HepG2 (cell line): ENCODE results near the gene POLN. TPM values are rescaled to one million over a fixed set of nuclear protein-coding genes. Genes with fewer than 3 reads are reported as not detected.

ENCODE experiments used
- ATAC-seq: fragments of 200-7000 bp; cut with Tn5 transposase; 3 replicates; pipeline ENCODE4 v1.9.1; 2020; ENCODE audit warnings: mild to moderate bottlenecking, moderate library complexity
- BruUV-seq: library from RNA; stranded (reverse); fragments of 400-500 nt; replicated peaks from 2 replicates; lab custom pipeline; 2021; lab: Mats Ljungman, UMichigan
- CTCF ChIA-PET: fragments of 300-600 bp; formaldehyde crosslinking; extraction: SDS; loops from one replicate; lab custom pipeline; 2021; ENCODE audit warnings: low total read pairs, inconsistent platforms, low intra/inter-chr PET ratio; lab: Yijun Ruan, JAX
- POLR2A ChIA-PET: fragments of 350-600 bp; sonication (Branson Sonifier 250); formaldehyde crosslinking; loops from one replicate; lab custom pipeline; 2020; ENCODE audit warnings: antibody characterized with exemption, inconsistent platforms; lab: Yijun Ruan, JAX
- DNase-seq: peaks from one replicate; pipeline ENCODE4 v3.0.0-alpha.2; 2015; ENCODE audit warnings: low spot score
- FAIRE-seq: peaks from 3 replicates; lab custom pipeline; 2011; peaks lifted over from hg19 to GRCh38; lab: Jason Lieb, UNC
- H2AFZ ChIP-seq: one replicate; pipeline ENCODE4 v1.6.1; 2011; ENCODE audit warnings: low read length, inconsistent platforms
- H3K27ac ChIP-seq: fragments of 300-600 bp; 3 replicates; pipeline ENCODE4 v1.8.0; 2011; ENCODE audit warnings: mixed run types, mild to moderate bottlenecking, mixed read lengths, low read length, inconsistent platforms; ENCODE audit not compliant: insufficient read depth; ENCODE audit errors: extremely low read length
- H3K27me3 ChIP-seq, 2 experiments: fragments of 200-600 bp in 1 of 2; 2 replicates in 1 of 2; 3 replicates in 1 of 2; pipeline versions ENCODE4 v1.6.0 to v1.8.0; 2011; ENCODE audit warnings: low read length in 2 of 2, mild to moderate bottlenecking in 2 of 2, moderate library complexity in 2 of 2, inconsistent platforms in 1 of 2; ENCODE audit not compliant: insufficient read depth in 2 of 2, control insufficient read depth in 1 of 2
- H3K36me3 ChIP-seq, 2 experiments: fragments of 200-600 bp in 1 of 2; replicated peaks in 1 of 2; 2 replicates in 1 of 2; 3 replicates in 1 of 2; pipeline versions ENCODE4 v1.5.1 to v1.8.0; 2011; ENCODE audit warnings: low read length in 2 of 2, inconsistent platforms in 1 of 2; ENCODE audit not compliant: insufficient read depth in 2 of 2, control insufficient read depth in 1 of 2
- H3K4me1 ChIP-seq: 2 replicates; pipeline ENCODE4 v1.5.1; 2012; ENCODE audit warnings: low read length, inconsistent platforms; ENCODE audit not compliant: insufficient read depth
- H3K4me2 ChIP-seq: 2 replicates; pipeline ENCODE4 v1.6.0; 2011; ENCODE audit warnings: low read depth, low read length, inconsistent platforms
- H3K4me3 ChIP-seq, 3 experiments: fragments of 200-600 bp in 1 of 3; sonication (generic), shearing (Covaris generic) in 1 of 3; replicated peaks in 1 of 3; 2 replicates each; pipeline ENCODE4 v1.5.1; 2011 to 2016; ENCODE audit warnings: low read length in 3 of 3, inconsistent platforms in 2 of 3, low read depth in 2 of 3, mild to moderate bottlenecking in 2 of 3, control low read depth in 1 of 3, mixed read lengths in 1 of 3; ENCODE audit not compliant: insufficient read depth in 1 of 3
- H3K79me2 ChIP-seq: one replicate; pipeline ENCODE4 v1.6.1; 2011; ENCODE audit warnings: low read length, inconsistent platforms; ENCODE audit not compliant: insufficient read depth
- H3K9ac ChIP-seq: 2 replicates; pipeline ENCODE4 v1.6.0; 2011; ENCODE audit warnings: mild to moderate bottlenecking, low read depth, low read length, inconsistent platforms; ENCODE audit not compliant: insufficient read depth
- H3K9me3 ChIP-seq: 2 replicates; pipeline ENCODE4 v1.5.1; 2012; ENCODE audit warnings: mild to moderate bottlenecking, low read length
- H4K20me1 ChIP-seq: 2 replicates; pipeline ENCODE4 v1.6.0; 2011; ENCODE audit warnings: inconsistent platforms, mild to moderate bottlenecking, low read length, moderate library complexity; ENCODE audit not compliant: insufficient read depth
- BRCA1 ChIP-seq: sonication (generic); formaldehyde crosslinking; IDR thresholded peaks from 2 replicates; pipeline ENCODE4 v1.4.0; 2020; ENCODE audit warnings: missing genetic modification reagents
- GPN1 ChIP-seq: sonication (generic); formaldehyde crosslinking; IDR thresholded peaks from 2 replicates; pipeline ENCODE4 v1.5.1; 2020; ENCODE audit warnings: missing genetic modification reagents, borderline replicate concordance
- MLLT10 ChIP-seq: sonication (generic); formaldehyde crosslinking; IDR thresholded peaks from 2 replicates; pipeline ENCODE4 v1.4.0; 2020; ENCODE audit warnings: missing genetic modification reagents
- RBFOX2 ChIP-seq: fragments of 200-400 bp; formaldehyde crosslinking; IDR thresholded peaks from 2 replicates; pipeline ENCODE4 v1.6.1; 2017; ENCODE audit warnings: low read depth, mild to moderate bottlenecking, low read length
- ZNF354B ChIP-seq: sonication (generic); formaldehyde crosslinking; IDR thresholded peaks from 2 replicates; pipeline ENCODE4 v1.8.0; 2022; ENCODE audit warnings: mild to moderate bottlenecking, missing genetic modification reagents
- ZNF772 ChIP-seq: sonication (generic); formaldehyde crosslinking; IDR thresholded peaks from 2 replicates; pipeline ENCODE4 v1.5.0; 2020; ENCODE audit warnings: mild to moderate bottlenecking, missing genetic modification reagents
- WGBS: methylation state at CpG from one replicate; pipeline ENCODE4 v1.1.6; 2017; ENCODE audit warnings: low lambda C conversion rate; 5-methylcytosine and 5-hydroxymethylcytosine counted together
- in situ Hi-C: cut with HindIII; loops from 2 replicates; pipeline ENCODE4 v1.10.0; 2017; ENCODE audit warnings: low pct_unique_long_range_greater_than_20kb; ENCODE audit not compliant: extremely low pct_ligation_motif_present
- intact Hi-C: fragments of 100-400 bp; cut with micrococcal nuclease; formaldehyde crosslinking; loops from one replicate; pipeline ENCODE4 v1.10.0; 2022; ENCODE audit not compliant: unreplicated experiment
- polyA plus RNA-seq, 8 experiments: library from polyadenylated mRNA; depleted of rRNA in 3 of 8; stranded (reverse) in 7 of 8; unstranded in 1 of 8; fragments of >200 nt; fragmentation: Illumina TruSeq in 4 of 8; extraction: Trizol in 4 of 8; gene quantifications; 2 replicates each; pipeline versions ENCODE4 v1.2.1 to v1.2.3, GENCODE V29; 2011 to 2016; ENCODE audit warnings: low read depth in 4 of 8, missing spikeins in 1 of 8, mixed read lengths in 1 of 8; ENCODE audit not compliant: insufficient read depth in 1 of 8
- total RNA-seq, 5 experiments: library from RNA; depleted of rRNA; stranded (reverse); fragments of >200 nt; fragmentation: Illumina TruSeq; extraction: Trizol; gene quantifications; 2 replicates each; pipeline ENCODE4 v1.2.3, GENCODE V29; 2016; ENCODE audit warnings: low read depth in 1 of 5
- TF ChIP-seq, protein P1 (sequence below): sonication (generic); formaldehyde crosslinking; IDR thresholded peaks from 2 replicates; pipeline ENCODE4 v1.4.0; 2020; ENCODE audit warnings: missing genetic modification reagents, borderline replicate concordance
- TF ChIP-seq, protein P2 (sequence below): sonication (generic); formaldehyde crosslinking; IDR thresholded peaks from 2 replicates; pipeline ENCODE4 v1.5.1; 2020; ENCODE audit warnings: mild to moderate bottlenecking, missing genetic modification reagents

Gene POLN
- total and polyA plus RNA-seq, 2 of the 13 experiments (the other 11 are each of a cell fraction or from before 2014, with no cell fraction given): 0.93 to 1.5 TPM

DNA sequence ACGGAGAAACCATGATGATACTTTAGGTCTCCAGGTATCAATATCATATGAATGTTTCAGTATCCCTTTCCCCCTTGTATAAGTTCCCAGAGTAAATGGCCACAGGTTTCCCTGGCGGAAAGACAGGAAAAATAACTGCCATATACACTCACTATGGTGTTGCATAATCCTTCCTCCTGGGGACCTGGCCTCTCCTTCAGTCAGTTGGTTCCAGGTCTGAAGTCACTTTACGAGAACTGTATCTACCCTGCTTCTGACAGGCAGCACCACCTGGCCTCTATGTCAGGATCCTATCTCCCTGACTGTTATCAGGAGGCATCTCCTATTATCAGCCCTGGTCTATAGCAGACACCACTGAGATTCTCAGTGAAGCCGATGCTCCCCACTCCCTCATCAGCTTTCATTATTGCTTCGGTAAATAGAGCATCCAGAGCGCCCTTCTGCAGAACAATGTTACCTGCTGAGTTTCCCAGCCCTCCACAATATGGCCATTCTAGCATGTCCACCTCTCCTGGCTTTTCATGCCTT is 22.6 kb downstream of the POLN start:
- in situ Hi-C loops: no loop called here

More for the DNA sequence above, 22.6 kb downstream of the POLN start:
- no TSS peak for BruUV-seq
- no peak overlapping the region for H2AFZ ChIP-seq
- intact Hi-C loops: loop anchor here (1.0 kb wide), 1 partner anchor 243 kb away; no protein-coding TSS in a partner anchor
- POLR2A ChIA-PET: interaction anchor here (1.0 kb wide), 1 partner anchor 11 kb away, joined by 3 read pairs; no protein-coding TSS in a partner anchor
- no peak overlapping the region for H3K4me3 ChIP-seq
- TF ChIP-seq ZNF772 (CRISPR knock-in tag) (0 out of 2 replicates have a peak, but pooled peaks have one; percentile 0), ZNF354B (CRISPR knock-in tag) (no peak), GPN1 (CRISPR knock-in tag) (no peak), BRCA1 (CRISPR knock-in tag) (no peak), RBFOX2 (no peak), MLLT10 (CRISPR knock-in tag) (no peak)
- TF ChIP-seq, protein P1, sequence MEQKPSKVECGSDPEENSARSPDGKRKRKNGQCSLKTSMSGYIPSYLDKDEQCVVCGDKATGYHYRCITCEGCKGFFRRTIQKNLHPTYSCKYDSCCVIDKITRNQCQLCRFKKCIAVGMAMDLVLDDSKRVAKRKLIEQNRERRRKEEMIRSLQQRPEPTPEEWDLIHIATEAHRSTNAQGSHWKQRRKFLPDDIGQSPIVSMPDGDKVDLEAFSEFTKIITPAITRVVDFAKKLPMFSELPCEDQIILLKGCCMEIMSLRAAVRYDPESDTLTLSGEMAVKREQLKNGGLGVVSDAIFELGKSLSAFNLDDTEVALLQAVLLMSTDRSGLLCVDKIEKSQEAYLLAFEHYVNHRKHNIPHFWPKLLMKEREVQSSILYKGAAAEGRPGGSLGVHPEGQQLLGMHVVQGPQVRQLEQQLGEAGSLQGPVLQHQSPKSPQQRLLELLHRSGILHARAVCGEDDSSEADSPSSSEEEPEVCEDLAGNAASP (CRISPR knock-in tag): no peak
- TF ChIP-seq, protein P2, sequence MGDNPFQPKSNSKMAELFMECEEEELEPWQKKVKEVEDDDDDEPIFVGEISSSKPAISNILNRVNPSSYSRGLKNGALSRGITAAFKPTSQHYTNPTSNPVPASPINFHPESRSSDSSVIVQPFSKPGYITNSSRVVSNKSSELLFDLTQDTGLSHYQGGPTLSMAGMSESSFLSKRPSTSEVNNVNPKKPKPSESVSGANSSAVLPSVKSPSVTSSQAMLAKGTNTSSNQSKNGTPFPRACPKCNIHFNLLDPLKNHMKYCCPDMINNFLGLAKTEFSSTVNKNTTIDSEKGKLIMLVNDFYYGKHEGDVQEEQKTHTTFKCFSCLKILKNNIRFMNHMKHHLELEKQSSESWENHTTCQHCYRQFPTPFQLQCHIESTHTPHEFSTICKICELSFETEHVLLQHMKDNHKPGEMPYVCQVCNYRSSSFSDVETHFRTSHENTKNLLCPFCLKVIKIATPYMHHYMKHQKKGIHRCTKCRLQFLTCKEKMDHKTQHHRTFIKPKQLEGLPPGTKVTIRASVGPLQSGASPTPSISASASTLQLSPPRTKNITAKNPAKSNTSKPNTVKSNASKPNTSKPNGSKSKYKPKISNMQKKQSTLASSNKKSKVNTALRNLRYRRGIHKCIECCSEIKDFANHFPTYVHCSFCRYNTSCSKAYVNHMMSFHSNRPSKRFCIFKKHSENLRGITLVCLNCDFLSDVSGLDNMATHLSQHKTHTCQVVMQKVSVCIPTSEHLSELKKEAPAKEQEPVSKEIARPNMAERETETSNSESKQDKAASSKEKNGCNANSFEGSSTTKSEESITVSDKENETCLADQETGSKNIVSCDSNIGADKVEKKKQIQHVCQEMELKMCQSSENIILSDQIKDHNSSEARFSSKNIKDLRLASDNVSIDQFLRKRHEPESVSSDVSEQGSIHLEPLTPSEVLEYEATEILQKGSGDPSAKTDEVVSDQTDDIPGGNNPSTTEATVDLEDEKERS: no peak
- CTCF ChIA-PET: interaction anchor here (1.3 to 1.5 kb wide), 2 partner anchors 222 to 243 kb away, joined by 4 to 17 read pairs; no protein-coding TSS in a partner anchor
- FAIRE-seq (no peak), ATAC-seq (no peak), DNase-seq (no peak)
- H3K27me3 ChIP-seq: no peaks in the 10 kb centered on the region
- H4K20me1 ChIP-seq: no peaks in the 10 kb centered on the region
- no peaks in the 10 kb centered on the region for H3K79me2 ChIP-seq
- H3K9ac ChIP-seq: no peak overlapping the region
- no peaks in the 10 kb centered on the region for H3K9me3 ChIP-seq
- WGBS: 72% methylated on average over 6 of the region's 6 CpGs
- no peaks in the 10 kb centered on the region; a peak in 1 of 5 replicates for H3K36me3 ChIP-seq
- no peak overlapping the region for H3K27ac ChIP-seq
- H3K4me2 ChIP-seq: no peak overlapping the region
- H3K4me1 ChIP-seq: peaks cover 9% of the 10 kb centered on the region
